Glutamatergic neuron (in vitro differentiated cells): ENCODE measurements around the gene ATP6V0A4. TPM values are rescaled to one million over a fixed set of nuclear protein-coding genes. Genes with fewer than 3 reads are reported as not detected.

ENCODE experiments used
- total RNA-seq: library from RNA; stranded (reverse); fragmentation: NEBNext Ultra II Directional; extraction: Animal tissue kit (Norgen Biotek cat#: 25700); gene quantifications from one replicate; pipeline ENCODE4 v1.2.1, GENCODE V29; 2021; ENCODE audit not compliant: unreplicated experiment

Gene ATP6V0A4
- total RNA-seq, 1 donor from 2014 or later: not detected

Other genes with a start within 250 kb of the ATP6V0A4 start
- not detected for gene SVOPL, start 96.8 kb downstream of the ATP6V0A4 start, total RNA-seq
- gene TMEM213, start 202 bp downstream of the ATP6V0A4 start, total RNA-seq: not detected
- gene KIAA1549, start 183.2 kb upstream of the ATP6V0A4 start, total RNA-seq: 40.2 TPM
- 5.8 TPM for gene ZC3HAV1L, start 237.8 kb upstream of the ATP6V0A4 start, total RNA-seq